Measurements from ENCODE around the gene ABL1. TPM values are rescaled to one million over a fixed set of nuclear protein-coding genes. Genes with fewer than 3 reads are reported as not detected.

Gene ABL1
- total RNA-seq, 1 experiment from 2014 or later, result 83.6 TPM

GRCh38 chr9:130895481-130896232 is 60.6 kb downstream of the ABL1 start:
- H3K9me3 Mint-ChIP-seq, result no peaks in the 10 kb centered on the region; a peak in 1 of 5 replicates
- H2BK120ac ChIP-seq (ENCODE audit: low read depth, low read length, poor library complexity, severe bottlenecking), result no peak overlapping the region
- H3K9me3 ChIP-seq (ENCODE audit: control insufficient read depth, low read depth, low read length), result no peaks in the 10 kb centered on the region
- no peak overlapping the region for H2AK5ac ChIP-seq (ENCODE audit: insufficient read length, low read length)
- no peak overlapping the region for H3K4ac ChIP-seq (ENCODE audit: low read depth, low read length)
- no peak overlapping the region for H3K4me3 Mint-ChIP-seq
- no peak for DNase-seq
- H4K91ac ChIP-seq (ENCODE audit: insufficient read length, low read depth, low read length), result no peak overlapping the region
- H3K23ac ChIP-seq (ENCODE audit: insufficient read length, low read depth, low read length), result no peak overlapping the region
- TF ChIP-seq, protein P1, sequence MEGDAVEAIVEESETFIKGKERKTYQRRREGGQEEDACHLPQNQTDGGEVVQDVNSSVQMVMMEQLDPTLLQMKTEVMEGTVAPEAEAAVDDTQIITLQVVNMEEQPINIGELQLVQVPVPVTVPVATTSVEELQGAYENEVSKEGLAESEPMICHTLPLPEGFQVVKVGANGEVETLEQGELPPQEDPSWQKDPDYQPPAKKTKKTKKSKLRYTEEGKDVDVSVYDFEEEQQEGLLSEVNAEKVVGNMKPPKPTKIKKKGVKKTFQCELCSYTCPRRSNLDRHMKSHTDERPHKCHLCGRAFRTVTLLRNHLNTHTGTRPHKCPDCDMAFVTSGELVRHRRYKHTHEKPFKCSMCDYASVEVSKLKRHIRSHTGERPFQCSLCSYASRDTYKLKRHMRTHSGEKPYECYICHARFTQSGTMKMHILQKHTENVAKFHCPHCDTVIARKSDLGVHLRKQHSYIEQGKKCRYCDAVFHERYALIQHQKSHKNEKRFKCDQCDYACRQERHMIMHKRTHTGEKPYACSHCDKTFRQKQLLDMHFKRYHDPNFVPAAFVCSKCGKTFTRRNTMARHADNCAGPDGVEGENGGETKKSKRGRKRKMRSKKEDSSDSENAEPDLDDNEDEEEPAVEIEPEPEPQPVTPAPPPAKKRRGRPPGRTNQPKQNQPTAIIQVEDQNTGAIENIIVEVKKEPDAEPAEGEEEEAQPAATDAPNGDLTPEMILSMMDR (conservative IDR thresholded peaks at IDR 0.05), result no peak
- peak overlapping the region in 1 of 3 experiments; percentile 72; a peak in 2 of 7 replicates for H3K27ac Mint-ChIP-seq
- peaks cover 2 to 9% of the 10 kb centered on the region in 2 experiments; a peak in 1 of 4 replicates for H3K4me1 Mint-ChIP-seq
- H3T11ph ChIP-seq (ENCODE audit: low read length), result no peak overlapping the region
- H4K8ac ChIP-seq (replicated peaks; ENCODE audit: insufficient read length, low read depth, low read length), result no peak overlapping the region
- no peaks in the 10 kb centered on the region for H4K20me1 ChIP-seq (ENCODE audit: control insufficient read depth, insufficient read depth, insufficient read length)
- H3K23me2 ChIP-seq (ENCODE audit: insufficient read length, low read depth, low read length, poor library complexity, severe bottlenecking), result no peaks in the 10 kb centered on the region
- no peak overlapping the region; the same call in 1 of the 2 replicates for H3K14ac ChIP-seq (ENCODE audit: insufficient read depth, low read length)
- no peak overlapping the region for H2BK15ac ChIP-seq (ENCODE audit: low read depth, low read length)
- H3K27me3 ChIP-seq (ENCODE audit: insufficient read depth, low read length), result no peaks in the 10 kb centered on the region
- no peak overlapping the region for H3K56ac ChIP-seq (ENCODE audit: insufficient read length, low read depth, low read length)
- H3K4me1 ChIP-seq (ENCODE audit: insufficient read depth, low read length), result no peaks in the 10 kb centered on the region
- H2AFZ ChIP-seq (ENCODE audit: low read length), result no peak overlapping the region
- no peaks in the 10 kb centered on the region for H3K79me2 ChIP-seq (ENCODE audit: insufficient read depth, low read length)
- no peak overlapping the region for H2BK12ac ChIP-seq (ENCODE audit: insufficient read length, low read depth, low read length)
- H2BK20ac ChIP-seq (ENCODE audit: low read depth, low read length, poor library complexity, severe bottlenecking), result no peak overlapping the region
- H3K36me3 Mint-ChIP-seq (ENCODE audit: insufficient read depth in 1 of 3, low read depth in 3 of 3), result peaks cover 0 to 15% (median 0%) of the 10 kb centered on the region in 3 experiments; a peak in 4 of 7 replicates
- H3K27ac ChIP-seq (ENCODE audit: insufficient read length, low read depth, low read length), result no peak overlapping the region
- no peak overlapping the region for H2BK5ac ChIP-seq (ENCODE audit: insufficient read length, low read length)
- H3K27me3 Mint-ChIP-seq (ENCODE audit: low read depth), result peaks cover 3% of the 10 kb centered on the region; the same call in 1 of the 2 replicates
- no peak overlapping the region for H3K4me2 ChIP-seq (ENCODE audit: insufficient read depth, insufficient read length, low read length)
- no peak overlapping the region for H3K18ac ChIP-seq (ENCODE audit: insufficient read length, low read depth, low read length)
- no peaks in the 10 kb centered on the region for H3K79me1 ChIP-seq (ENCODE audit: insufficient read depth, low read depth, low read length, poor library complexity, severe bottlenecking)
- no peak overlapping the region for H4K5ac ChIP-seq (ENCODE audit: insufficient read length, low read depth, low read length)
- WGBS (ENCODE audit: extremely low coverage, insufficient read length, low lambda C conversion rate), result no CpG with 5 or more reads among the region's 24 CpGs
- H3K9ac ChIP-seq (ENCODE audit: extremely low read depth, insufficient read length, low read length), result no peak overlapping the region
